MM.1S (cell line): ENCODE results near the gene CREB3L1.

Source experiments
- DNase-seq: peaks from one replicate; pipeline ENCODE4 v3.0.0-alpha.2; 2015
- H2AFZ ChIP-seq: fragments of 300-600 bp; sonication (generic); 2 replicates; pipeline ENCODE4 v1.6.0; 2016; ENCODE audit warnings: antibody characterized with exemption, low read length
- H3F3A ChIP-seq: fragments of 300-600 bp; sonication (generic); 2 replicates; pipeline ENCODE4 v1.6.1; 2016; ENCODE audit warnings: mild to moderate bottlenecking, antibody characterized with exemption, low read length, moderate library complexity, mixed read lengths; ENCODE audit not compliant: insufficient read depth
- H3K27ac ChIP-seq: fragments of 300-600 bp; sonication (generic); 2 replicates; pipeline ENCODE4 v1.5.1; 2016; ENCODE audit warnings: mild to moderate bottlenecking, low read length
- H3K27me3 ChIP-seq: fragments of 300-600 bp; sonication (generic); replicated peaks from 2 replicates; pipeline ENCODE4 v1.6.0; 2016; ENCODE audit warnings: low read length; ENCODE audit not compliant: insufficient read depth
- H3K36me3 ChIP-seq: fragments of 300-600 bp; sonication (generic); replicated peaks from 2 replicates; pipeline ENCODE4 v1.6.1; 2016; ENCODE audit warnings: mild to moderate bottlenecking, low read length, mixed read lengths; ENCODE audit not compliant: insufficient read depth
- H3K4me1 ChIP-seq: fragments of 300-600 bp; sonication (generic); 2 replicates; pipeline ENCODE4 v1.6.1; 2016; ENCODE audit warnings: low read length, mixed read lengths
- H3K4me2 ChIP-seq: fragments of 300-600 bp; sonication (generic); 2 replicates; pipeline ENCODE4 v1.6.0; 2016; ENCODE audit warnings: low read depth, low read length
- H3K4me3 ChIP-seq: fragments of 300-600 bp; sonication (generic); 2 replicates; pipeline ENCODE4 v1.5.1; 2016; ENCODE audit warnings: low read length, mixed read lengths
- H3K79me2 ChIP-seq: fragments of 300-600 bp; sonication (generic); 2 replicates; pipeline ENCODE4 v1.6.1; 2016; ENCODE audit warnings: mixed run types, low read length, mixed read lengths
- H3K9ac ChIP-seq: fragments of 300-600 bp; sonication (generic); 2 replicates; pipeline ENCODE4 v1.6.1; 2016; ENCODE audit warnings: low read length, mixed read lengths
- H3K9me2 ChIP-seq: fragments of 300-600 bp; sonication (generic); replicated peaks from 2 replicates; pipeline ENCODE4 v1.6.1; 2016; ENCODE audit warnings: mild to moderate bottlenecking, low read length, mixed read lengths; ENCODE audit not compliant: insufficient read depth
- H3K9me3 ChIP-seq: fragments of 300-600 bp; sonication (generic); replicated peaks from 2 replicates; pipeline ENCODE4 v1.6.1; 2016; ENCODE audit warnings: mild to moderate bottlenecking, low read length, mixed read lengths; ENCODE audit not compliant: insufficient read depth
- H4K20me1 ChIP-seq: fragments of 300-600 bp; sonication (generic); 2 replicates; pipeline ENCODE4 v1.6.1; 2016; ENCODE audit warnings: mild to moderate bottlenecking, low read length, moderate library complexity, mixed read lengths; ENCODE audit not compliant: insufficient read depth
- EZH2 ChIP-seq: fragments of 300-600 bp; sonication (generic); optimal IDR thresholded peaks from 2 replicates; pipeline ENCODE3; 2017; ENCODE audit warnings: low read depth, mild to moderate bottlenecking, antibody characterized with exemption, low read length, mixed read lengths
- EZH2phosphoT487 ChIP-seq: fragments of 300-600 bp; sonication (generic); IDR thresholded peaks from 2 replicates; pipeline ENCODE4 v1.6.1; 2018; ENCODE audit warnings: antibody characterized with exemption, low read length
- TF ChIP-seq, protein P1 (sequence below): fragments of 300-600 bp; sonication (generic); IDR thresholded peaks from 2 replicates; pipeline ENCODE4 v1.5.1; 2016; ENCODE audit warnings: antibody characterized with exemption, low read length, mixed read lengths

The CREB3L1 gene

DNA sequence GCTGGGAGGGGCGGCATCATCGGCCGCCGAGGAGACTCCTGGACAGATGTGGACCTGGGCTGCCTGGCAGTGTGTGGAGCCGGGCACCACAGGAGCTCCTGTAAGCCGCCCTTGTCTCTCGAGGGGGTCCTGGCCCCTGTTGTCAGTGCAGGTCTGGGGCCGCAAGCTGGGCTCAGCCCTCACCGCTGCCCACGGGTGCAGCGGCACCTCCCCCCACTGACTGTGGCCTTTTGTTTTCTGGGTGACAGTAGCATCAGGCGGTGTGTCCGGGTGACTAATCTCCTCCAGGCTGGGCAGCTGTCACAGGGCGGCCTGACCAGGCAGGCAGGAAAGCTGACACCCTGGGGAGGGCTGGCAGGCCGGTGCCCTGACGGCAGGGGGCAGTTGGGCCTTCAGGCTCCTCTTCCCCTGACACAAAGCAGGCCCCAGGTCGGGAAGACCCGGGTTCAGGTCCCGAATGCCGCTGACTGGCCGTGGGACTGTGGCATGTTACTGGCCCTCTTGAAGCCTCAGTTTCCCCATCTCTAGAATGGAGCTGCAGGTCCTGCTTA is 86.1 kb downstream of the CREB3L1 start:
- Histone ChIP-seq H3K9me2 (no peaks in the 10 kb centered on the region), H3K36me3 (no peaks in the 10 kb centered on the region), H3K4me2 (no peak overlapping the region), H3K79me2 (peaks cover 20% of the 10 kb centered on the region), H2AFZ (no peak overlapping the region), H4K20me1 (no peaks in the 10 kb centered on the region), H3K9me3 (no peaks in the 10 kb centered on the region), H3K4me3 (no peak overlapping the region), H3F3A (no peaks in the 10 kb centered on the region), H3K9ac (no peak overlapping the region), H3K27me3 (no peaks in the 10 kb centered on the region), H3K27ac (no peak overlapping the region), H3K4me1 (no peaks in the 10 kb centered on the region)
- no peak for DNase-seq
- TF ChIP-seq EZH2 (no peak), EZH2phosphoT487 (no peak)
- TF ChIP-seq, protein P1, sequence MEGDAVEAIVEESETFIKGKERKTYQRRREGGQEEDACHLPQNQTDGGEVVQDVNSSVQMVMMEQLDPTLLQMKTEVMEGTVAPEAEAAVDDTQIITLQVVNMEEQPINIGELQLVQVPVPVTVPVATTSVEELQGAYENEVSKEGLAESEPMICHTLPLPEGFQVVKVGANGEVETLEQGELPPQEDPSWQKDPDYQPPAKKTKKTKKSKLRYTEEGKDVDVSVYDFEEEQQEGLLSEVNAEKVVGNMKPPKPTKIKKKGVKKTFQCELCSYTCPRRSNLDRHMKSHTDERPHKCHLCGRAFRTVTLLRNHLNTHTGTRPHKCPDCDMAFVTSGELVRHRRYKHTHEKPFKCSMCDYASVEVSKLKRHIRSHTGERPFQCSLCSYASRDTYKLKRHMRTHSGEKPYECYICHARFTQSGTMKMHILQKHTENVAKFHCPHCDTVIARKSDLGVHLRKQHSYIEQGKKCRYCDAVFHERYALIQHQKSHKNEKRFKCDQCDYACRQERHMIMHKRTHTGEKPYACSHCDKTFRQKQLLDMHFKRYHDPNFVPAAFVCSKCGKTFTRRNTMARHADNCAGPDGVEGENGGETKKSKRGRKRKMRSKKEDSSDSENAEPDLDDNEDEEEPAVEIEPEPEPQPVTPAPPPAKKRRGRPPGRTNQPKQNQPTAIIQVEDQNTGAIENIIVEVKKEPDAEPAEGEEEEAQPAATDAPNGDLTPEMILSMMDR = no peak

DNA sequence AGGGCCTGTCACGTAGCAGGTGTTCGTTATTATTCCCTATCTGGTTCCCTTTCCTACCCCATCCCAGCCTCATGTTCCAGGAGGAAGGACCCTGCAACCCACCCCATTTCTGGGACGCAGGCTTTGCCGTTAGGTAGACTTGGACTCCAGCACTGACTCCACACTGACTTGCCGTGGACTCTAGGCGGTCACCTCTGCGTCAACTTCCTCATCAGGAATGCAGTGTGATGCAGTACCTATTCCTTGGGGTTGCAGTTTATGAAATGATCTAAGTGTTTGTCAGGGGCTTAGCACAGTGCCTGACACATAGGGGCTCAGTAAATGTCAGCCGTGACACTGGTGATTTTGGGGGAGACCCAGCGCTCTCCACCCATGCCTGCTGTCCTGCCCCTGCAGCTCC is 86.6 kb downstream of the CREB3L1 start:
- Histone ChIP-seq H3K27me3 (no peaks in the 10 kb centered on the region), H3K4me2 (no peak overlapping the region), H3K9me3 (no peaks in the 10 kb centered on the region), H3K4me3 (no peak overlapping the region), H3F3A (no peaks in the 10 kb centered on the region), H2AFZ (no peak overlapping the region), H3K36me3 (no peaks in the 10 kb centered on the region), H4K20me1 (no peaks in the 10 kb centered on the region), H3K4me1 (no peaks in the 10 kb centered on the region), H3K9ac (no peak overlapping the region), H3K9me2 (no peaks in the 10 kb centered on the region), H3K27ac (no peak overlapping the region), H3K79me2 (peaks cover 20% of the 10 kb centered on the region)
- no peak for DNase-seq
- no peak for TF ChIP-seq EZH2phosphoT487
- no peak for TF ChIP-seq EZH2
- TF ChIP-seq, protein P1 = no peak

DNA sequence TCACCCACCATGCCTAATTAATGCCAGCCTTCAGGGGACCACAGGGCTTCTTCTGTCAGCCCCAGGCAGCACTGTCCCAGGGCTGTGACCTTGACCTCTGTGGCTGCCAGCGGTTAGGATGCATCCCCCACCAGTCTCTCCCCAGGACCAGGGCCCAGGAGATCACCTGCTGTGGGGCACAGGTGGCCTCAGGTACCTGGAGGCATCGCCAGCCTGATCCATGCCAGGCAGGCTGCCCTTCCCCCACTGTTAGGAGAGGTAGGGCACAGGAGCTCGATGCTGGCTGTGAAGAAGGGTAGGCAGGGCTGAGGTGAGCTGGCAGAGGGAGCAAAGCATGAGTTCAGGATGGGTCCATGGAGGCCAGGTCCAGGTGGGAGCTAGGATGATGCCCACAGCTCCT is 87.3 kb downstream of the CREB3L1 start:
- Histone ChIP-seq H3K9me3 (no peaks in the 10 kb centered on the region), H3K4me1 (no peaks in the 10 kb centered on the region), H3K27ac (no peak overlapping the region), H3F3A (no peaks in the 10 kb centered on the region), H3K9me2 (no peaks in the 10 kb centered on the region), H3K4me3 (no peak overlapping the region), H3K27me3 (no peaks in the 10 kb centered on the region), H3K9ac (no peak overlapping the region), H2AFZ (no peak overlapping the region), H3K36me3 (no peaks in the 10 kb centered on the region), H3K4me2 (no peak overlapping the region), H4K20me1 (no peaks in the 10 kb centered on the region), H3K79me2 (peaks cover 20% of the 10 kb centered on the region)
- DNase-seq = no peak
- TF ChIP-seq, protein P1 = no peak

DNA sequence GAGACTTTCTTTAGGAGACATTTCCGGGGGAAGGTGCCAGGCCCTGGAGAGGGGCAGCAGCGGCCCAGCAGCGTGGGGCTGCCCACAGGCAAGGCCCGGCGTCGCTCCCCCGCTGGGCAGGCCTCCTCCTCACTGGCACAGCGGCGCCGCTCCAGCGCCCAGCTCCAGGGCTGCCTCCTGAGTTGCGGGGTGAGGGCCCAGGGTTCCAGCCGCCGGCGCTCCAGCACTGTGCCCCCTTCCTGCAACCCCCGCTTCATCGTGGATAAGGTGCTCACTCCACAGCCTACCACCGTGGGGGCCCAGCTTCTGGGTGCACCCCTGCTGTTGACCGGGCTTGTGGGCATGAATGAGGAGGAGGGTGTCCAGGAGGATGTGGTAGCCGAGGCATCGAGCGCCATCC is 88.8 kb downstream of the CREB3L1 start:
- no peak overlapping the region for H3K9ac ChIP-seq
- no peaks in the 10 kb centered on the region for H3K4me1 ChIP-seq
- no peaks in the 10 kb centered on the region for H3K9me2 ChIP-seq
- H3K36me3 ChIP-seq = no peaks in the 10 kb centered on the region
- no peak for DNase-seq
- H4K20me1 ChIP-seq = no peaks in the 10 kb centered on the region
- no peak overlapping the region for H3K4me3 ChIP-seq
- TF ChIP-seq, protein P1 = no peak
- TF ChIP-seq EZH2 (no peak), EZH2phosphoT487 (no peak)
- H3K27me3 ChIP-seq = no peaks in the 10 kb centered on the region
- H3K79me2 ChIP-seq = peaks cover 18% of the 10 kb centered on the region
- no peak overlapping the region for H3K27ac ChIP-seq
- H3K4me2 ChIP-seq = no peak overlapping the region
- H3K9me3 ChIP-seq = no peaks in the 10 kb centered on the region
- no peaks in the 10 kb centered on the region for H3F3A ChIP-seq
- no peak overlapping the region for H2AFZ ChIP-seq
